ENCODE data around the gene PMPCB.

- TF ChIP-seq CTCF (conservative IDR thresholded peaks at IDR 0.05; ENCODE audit: low read depth, low read length) (no peak), EZH2 (IDR thresholded peaks at IDR 0.05; ENCODE audit: borderline replicate concordance, low read depth, low read length, poor library complexity, severe bottlenecking) (no peak)
Observed at GRCh38 chr7:103341466-103341865, 44.2 kb downstream of the PMPCB start.

Data from A673 (cell line).